ENCODE data around the gene LGALS13. TPM values are rescaled to one million over a fixed set of nuclear protein-coding genes. Genes with fewer than 3 reads are reported as not detected.

The LGALS13 gene
- total and polyA plus RNA-seq, 8 donors: not detected

- Histone ChIP-seq H3K9me3 (no peaks in the 10 kb centered on the region), H3K27ac (no peak overlapping the region), H3K27me3 (peaks cover 0 to 3% (median 0%) of the 10 kb centered on the region in 4 donors), H3K4me1 (no peaks in the 10 kb centered on the region), H3K36me3 (no peaks in the 10 kb centered on the region), H3K4me3 (no peak overlapping the region)
- no peak for TF ChIP-seq CTCF (IDR thresholded peaks at IDR 0.05)
- intact Hi-C loops (cut with DNase I): no loop called here
- ATAC-seq (no peak), DNase-seq (no peak), FAIRE-seq (no peak)
- 62 to 70% methylated on average over 4 of the region's 4 CpGs for WGBS, 2 donors
Measured at GRCh38 chr19:39631178-39631577, 28.9 kb downstream of the LGALS13 start.

- intact Hi-C loops (cut with DNase I): no loop called here
- WGBS, 2 donors: 45 to 52% methylated on average over 6 of the region's 6 CpGs
- ATAC-seq (no peak), DNase-seq (no peak), FAIRE-seq (no peak)
- no peak overlapping the region for H3K4me3 ChIP-seq
- peaks cover 0 to 3% (median 0%) of the 10 kb centered on the region in 4 donors for H3K27me3 ChIP-seq
- H3K9me3 ChIP-seq: no peaks in the 10 kb centered on the region
- TF ChIP-seq CTCF (IDR thresholded peaks at IDR 0.05): no peak
- no peaks in the 10 kb centered on the region for H3K4me1 ChIP-seq
- H3K27ac ChIP-seq: no peak overlapping the region
- H3K36me3 ChIP-seq: no peaks in the 10 kb centered on the region
Measured at GRCh38 chr19:39631626-39632025, 29.3 kb downstream of the LGALS13 start.

GRCh38 chr19:39637891-39638290 lies 35.6 kb downstream of the LGALS13 start:
- intact Hi-C loops (cut with DNase I): no loop called here
- Histone ChIP-seq H3K4me1 (no peaks in the 10 kb centered on the region), H3K36me3 (no peaks in the 10 kb centered on the region), H3K4me3 (no peak overlapping the region), H3K27ac (no peak overlapping the region), H3K9me3 (no peaks in the 10 kb centered on the region), H3K27me3 (no peaks in the 10 kb centered on the region)
- FAIRE-seq: no peak
- WGBS, 2 donors: 36 to 43% methylated on average over 4 of the region's 4 CpGs
- no peak for DNase-seq
- no peak for TF ChIP-seq CTCF (IDR thresholded peaks at IDR 0.05)
- no peak for ATAC-seq

GRCh38 chr19:39641773-39642172 lies 39.4 kb downstream of the LGALS13 start:
- Histone ChIP-seq H3K36me3 (no peaks in the 10 kb centered on the region), H3K27ac (no peak overlapping the region), H3K9me3 (no peaks in the 10 kb centered on the region), H3K4me3 (no peak overlapping the region), H3K4me1 (no peaks in the 10 kb centered on the region), H3K27me3 (no peaks in the 10 kb centered on the region)
- FAIRE-seq (no peak), DNase-seq (no peak), ATAC-seq (peak in 3 of 4 donors; percentile 79 to 89 (median 85))
- intact Hi-C loops (cut with DNase I): no loop called here
- no peak for TF ChIP-seq CTCF (IDR thresholded peaks at IDR 0.05)
- 0 to 5% methylated on average over 1 of the region's 1 CpG for WGBS, 2 donors

GRCh38 chr19:39643591-39643990 lies 41.3 kb downstream of the LGALS13 start:
- H3K9me3 ChIP-seq: no peaks in the 10 kb centered on the region
- intact Hi-C loops (cut with DNase I): no loop called here
- FAIRE-seq: no peak
- ATAC-seq: no peak
- H3K27me3 ChIP-seq: peaks cover 0 to 3% (median 0%) of the 10 kb centered on the region in 4 donors
- no peak for DNase-seq
- no peak for TF ChIP-seq CTCF (IDR thresholded peaks at IDR 0.05)
- no peak overlapping the region for H3K27ac ChIP-seq
- H3K4me3 ChIP-seq: no peak overlapping the region
- H3K36me3 ChIP-seq: no peaks in the 10 kb centered on the region
- WGBS, 2 donors: 46 to 62% methylated on average over 5 of the region's 5 CpGs
- no peaks in the 10 kb centered on the region for H3K4me1 ChIP-seq

Data from pancreas (tissue), 10 donors.